ENCODE measurements around the gene DENND5A.

DNA sequence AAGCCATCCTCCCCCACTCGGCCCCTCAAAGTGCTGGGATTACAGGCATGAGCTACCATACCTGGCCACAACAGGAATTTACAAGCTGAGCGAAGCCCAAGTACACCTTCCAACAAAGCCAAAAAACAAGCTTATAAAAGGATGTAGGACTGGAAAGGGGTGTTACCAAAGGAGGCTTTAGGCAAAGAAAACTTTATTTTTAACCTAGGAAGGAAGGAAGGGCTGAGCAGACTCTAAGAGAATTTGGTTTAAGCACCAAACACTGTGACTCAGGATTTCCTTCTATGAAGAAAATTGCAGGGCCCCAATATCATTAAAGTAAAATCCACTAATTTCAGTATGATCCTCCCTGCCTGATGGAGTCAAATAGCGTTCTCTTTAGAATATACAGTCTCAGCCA lies 12.1 kb downstream of the DENND5A start:
- TF ChIP-seq JUND (IDR thresholded peaks at IDR 0.05; ENCODE audit: low read length) = no peak
- no peak for TF ChIP-seq RAD21 (IDR thresholded peaks at IDR 0.05 in 1 of 2, conservative IDR thresholded peaks at IDR 0.05 in 1 of 2; ENCODE audit: low read depth in 2 of 2, low read length in 2 of 2)
- TF ChIP-seq, protein P1, sequence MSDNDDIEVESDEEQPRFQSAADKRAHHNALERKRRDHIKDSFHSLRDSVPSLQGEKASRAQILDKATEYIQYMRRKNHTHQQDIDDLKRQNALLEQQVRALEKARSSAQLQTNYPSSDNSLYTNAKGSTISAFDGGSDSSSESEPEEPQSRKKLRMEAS (IDR thresholded peaks at IDR 0.05) = no peak
- TF ChIP-seq, protein P2, sequence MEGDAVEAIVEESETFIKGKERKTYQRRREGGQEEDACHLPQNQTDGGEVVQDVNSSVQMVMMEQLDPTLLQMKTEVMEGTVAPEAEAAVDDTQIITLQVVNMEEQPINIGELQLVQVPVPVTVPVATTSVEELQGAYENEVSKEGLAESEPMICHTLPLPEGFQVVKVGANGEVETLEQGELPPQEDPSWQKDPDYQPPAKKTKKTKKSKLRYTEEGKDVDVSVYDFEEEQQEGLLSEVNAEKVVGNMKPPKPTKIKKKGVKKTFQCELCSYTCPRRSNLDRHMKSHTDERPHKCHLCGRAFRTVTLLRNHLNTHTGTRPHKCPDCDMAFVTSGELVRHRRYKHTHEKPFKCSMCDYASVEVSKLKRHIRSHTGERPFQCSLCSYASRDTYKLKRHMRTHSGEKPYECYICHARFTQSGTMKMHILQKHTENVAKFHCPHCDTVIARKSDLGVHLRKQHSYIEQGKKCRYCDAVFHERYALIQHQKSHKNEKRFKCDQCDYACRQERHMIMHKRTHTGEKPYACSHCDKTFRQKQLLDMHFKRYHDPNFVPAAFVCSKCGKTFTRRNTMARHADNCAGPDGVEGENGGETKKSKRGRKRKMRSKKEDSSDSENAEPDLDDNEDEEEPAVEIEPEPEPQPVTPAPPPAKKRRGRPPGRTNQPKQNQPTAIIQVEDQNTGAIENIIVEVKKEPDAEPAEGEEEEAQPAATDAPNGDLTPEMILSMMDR (IDR thresholded peaks at IDR 0.05; ENCODE audit: control extremely low read depth in 1 of 3, insufficient read depth in 1 of 3, low read depth in 1 of 3, low read length in 3 of 3) = no peak
- TF ChIP-seq TAF1 (IDR thresholded peaks at IDR 0.05; ENCODE audit: low read depth, low read length) = no peak
- TF ChIP-seq JUN (IDR thresholded peaks at IDR 0.05; ENCODE audit: low read depth, low read length) = no peak
- TF ChIP-seq ZNF274 (IDR thresholded peaks at IDR 0.05; ENCODE audit: borderline replicate concordance, extremely low read depth, low read length) = no peak
- TF ChIP-seq SP2 (IDR thresholded peaks at IDR 0.05; ENCODE audit: low read length) = no peak
- TF ChIP-seq, protein P3, sequence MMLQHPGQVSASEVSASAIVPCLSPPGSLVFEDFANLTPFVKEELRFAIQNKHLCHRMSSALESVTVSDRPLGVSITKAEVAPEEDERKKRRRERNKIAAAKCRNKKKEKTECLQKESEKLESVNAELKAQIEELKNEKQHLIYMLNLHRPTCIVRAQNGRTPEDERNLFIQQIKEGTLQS (IDR thresholded peaks at IDR 0.05; ENCODE audit: insufficient read depth, low read depth, low read length) = no peak
- TF ChIP-seq EP300 (IDR thresholded peaks at IDR 0.05; ENCODE audit: borderline replicate concordance in 1 of 2, low read depth in 2 of 2, low read length in 2 of 2) = no peak

Data from H1 (cell line).